Kidney tubule cell (primary cell): Measurements from ENCODE around the gene TKFC.
"Not testable (repeated sequence)": the region's sequence is repeated elsewhere in the genome, so short reads cannot be mapped to it uniquely, and the experiment has no call there.

Experiments
- DNase-seq: peaks from one replicate; pipeline ENCODE4 v3.0.0-alpha.2; 2018; ENCODE audit warnings: low spot score

Gene TKFC

DNA sequence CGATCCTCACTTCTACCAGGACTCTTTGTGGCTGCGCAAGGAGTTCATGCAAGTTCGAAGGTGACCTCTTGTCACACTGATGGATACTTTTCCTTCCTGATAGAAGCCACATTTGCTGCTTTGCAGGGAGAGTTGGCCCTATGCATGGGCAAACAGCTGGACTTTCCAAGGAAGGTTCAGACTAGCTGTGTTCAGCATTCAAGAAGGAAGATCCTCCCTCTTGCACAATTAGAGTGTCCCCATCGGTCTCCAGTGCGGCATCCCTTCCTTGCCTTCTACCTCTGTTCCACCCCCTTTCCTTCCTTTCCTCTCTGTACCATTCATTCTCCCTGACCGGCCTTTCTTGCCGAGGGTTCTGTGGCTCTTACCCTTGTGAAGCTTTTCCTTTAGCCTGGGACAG is 35.6 kb downstream of the TKFC start:
- DNase-seq: no peak

DNA sequence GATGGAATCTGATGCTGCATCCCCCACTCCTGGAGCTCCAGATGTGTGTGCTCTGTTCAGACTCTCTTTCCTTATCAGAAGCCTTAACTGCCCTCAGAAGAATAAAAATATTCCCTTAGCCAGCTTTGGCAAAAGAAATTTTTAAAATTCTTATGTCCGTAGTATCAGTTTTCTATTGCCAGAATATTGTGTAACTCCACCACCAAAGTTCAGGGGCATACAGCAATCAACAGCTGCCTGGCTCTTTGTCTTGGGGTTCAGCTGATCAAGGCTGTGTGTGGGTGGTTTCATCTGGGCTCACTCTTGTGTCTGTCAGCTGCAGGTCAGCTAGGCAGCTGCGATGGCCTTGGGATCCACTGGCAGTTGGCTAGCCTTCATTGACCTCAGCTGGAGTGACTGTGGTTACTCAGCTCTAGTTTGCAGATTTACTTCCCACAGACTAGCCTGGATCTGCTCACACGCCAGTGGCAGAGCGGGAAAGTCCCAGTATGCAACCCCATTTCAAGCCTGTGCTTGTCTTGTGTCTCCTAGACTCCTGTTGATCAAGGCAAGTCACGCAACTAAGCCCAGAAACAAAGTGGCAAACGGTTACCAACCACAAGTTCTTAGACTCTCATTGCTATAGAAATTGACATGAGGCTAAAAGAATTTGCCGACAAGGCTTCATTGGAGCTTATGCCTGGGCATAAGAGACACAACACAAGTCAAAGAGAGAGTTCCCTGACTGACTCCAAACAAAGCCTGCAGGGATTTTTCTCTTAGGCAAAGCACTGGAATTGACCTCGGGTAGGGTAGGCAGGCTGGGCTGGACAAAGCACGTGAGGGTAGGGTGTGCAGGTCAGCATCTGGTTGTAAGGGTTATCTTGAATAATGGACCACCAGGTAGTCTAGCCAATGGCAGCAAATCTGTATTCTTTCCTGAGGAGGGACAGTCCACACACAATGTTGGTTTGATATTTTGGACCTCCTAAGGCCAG is 36.6 kb downstream of the TKFC start:
- DNase-seq: peak; percentile 35

DNA sequence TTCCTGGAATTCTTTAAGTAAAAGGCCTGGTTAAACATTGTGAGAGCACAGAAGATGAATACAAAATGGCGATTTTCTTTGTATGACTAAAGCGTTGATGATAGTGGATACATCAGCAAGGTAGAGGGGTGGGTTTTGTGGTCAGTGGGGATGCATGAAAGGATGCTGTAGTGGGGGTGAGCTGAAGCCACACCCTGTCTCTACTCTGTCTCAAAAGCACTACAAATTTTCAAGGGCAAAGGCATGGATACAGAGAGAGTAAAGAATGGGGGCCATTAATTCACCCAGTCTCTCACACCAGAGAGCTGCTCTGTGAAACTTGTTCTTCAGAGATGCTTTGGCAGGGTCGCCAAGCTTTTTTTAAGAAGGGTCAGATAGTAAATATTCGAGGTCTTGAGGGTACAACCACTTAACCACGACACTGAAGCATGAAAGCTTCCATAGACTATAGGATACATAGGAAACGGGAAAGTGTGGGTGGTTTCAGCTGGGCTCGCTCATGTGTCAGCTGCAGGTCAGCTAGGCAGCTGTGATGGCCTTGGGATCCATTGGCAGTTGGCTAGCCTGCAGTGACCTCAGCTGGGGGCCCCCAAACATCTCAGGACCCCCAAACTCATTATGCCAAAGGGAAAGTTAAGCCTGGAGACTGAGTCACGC is 37.4 kb downstream of the TKFC start:
- DNase-seq: no peak

DNA sequence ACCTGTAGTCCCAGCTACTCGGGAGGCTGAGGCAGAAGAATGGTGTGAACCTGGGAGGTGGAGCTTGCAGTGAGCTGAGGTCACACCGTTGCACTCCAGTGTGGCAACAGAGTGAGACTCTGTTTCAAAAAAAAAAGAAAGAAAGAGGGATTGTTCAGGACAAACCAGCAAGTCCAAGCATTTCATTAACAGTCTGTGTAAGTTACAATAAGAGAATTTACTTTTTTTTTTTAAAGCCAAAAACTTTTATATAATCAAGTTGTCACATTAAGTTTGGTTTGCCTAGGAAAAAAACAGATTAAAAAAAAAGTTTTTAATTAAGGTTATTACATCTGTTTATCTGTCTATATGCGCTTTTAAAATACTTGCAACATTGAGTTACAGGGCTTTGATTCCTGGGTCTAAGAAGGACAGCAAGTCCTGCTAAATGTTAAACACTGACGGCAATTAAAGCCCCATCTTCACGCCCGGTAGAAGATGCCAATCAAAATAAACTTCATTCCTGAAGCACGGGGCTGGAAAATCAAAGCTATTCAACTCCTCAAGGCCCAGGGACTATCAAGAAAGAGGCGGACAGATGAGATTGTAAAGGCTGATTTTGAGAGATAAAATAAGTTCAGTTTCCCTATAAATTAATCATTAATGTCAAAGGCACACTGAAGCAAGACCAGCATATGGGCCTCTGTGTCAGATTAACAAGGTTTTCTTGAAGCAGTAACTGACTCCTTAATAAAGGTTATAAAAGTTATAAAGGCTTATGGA is 39.8 kb downstream of the TKFC start:
- no peak for DNase-seq

DNA sequence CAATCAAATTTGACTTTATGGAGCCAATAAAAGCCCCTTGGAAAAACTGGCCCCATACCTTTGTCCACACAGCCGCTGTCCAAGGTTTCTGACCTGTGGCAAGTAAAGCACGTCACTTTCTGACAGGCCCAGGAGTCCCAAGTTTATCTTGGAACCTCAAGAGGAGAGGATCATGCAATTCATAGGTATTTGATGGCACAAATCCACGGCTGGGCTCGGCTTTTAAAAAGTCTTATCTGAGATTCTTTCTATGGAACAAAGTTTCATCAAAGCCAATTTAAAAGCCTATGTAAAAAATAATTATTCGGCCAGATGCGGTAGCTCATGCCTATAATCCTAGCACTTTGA is 42.7 kb downstream of the TKFC start:
- DNase-seq: no peak

DNA sequence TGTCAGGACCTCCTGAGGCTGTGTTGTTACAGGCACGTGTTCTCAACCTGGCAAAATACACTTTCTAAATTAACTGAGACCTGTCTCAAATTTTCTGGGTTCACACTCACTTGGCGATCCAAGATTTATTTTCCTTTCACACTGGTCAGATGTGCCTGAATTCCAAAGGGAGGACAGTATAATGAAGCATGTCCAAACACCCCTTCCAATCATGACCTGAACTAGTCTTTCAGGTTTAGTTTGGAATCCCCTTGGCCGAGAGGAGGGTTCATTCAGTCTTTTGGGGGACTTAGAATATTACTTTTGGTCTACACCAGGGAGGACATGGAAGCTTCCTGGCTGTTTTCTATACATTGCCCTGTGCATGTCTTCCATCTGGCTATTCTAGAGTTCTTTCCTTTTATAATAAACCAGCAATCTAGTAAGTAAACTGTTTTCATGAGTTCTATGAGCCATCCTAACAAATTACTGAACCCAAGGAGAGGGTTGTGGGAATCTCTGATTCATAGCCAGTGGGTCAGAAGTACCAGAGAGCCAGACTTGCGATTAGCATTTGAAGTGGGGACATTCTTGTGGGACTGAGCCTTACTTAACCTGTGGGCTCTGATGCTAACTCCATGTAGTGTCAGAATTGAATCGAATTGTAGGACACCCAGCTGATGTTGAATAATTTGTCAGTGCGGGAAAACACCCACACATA is 44.6 kb downstream of the TKFC start:
- no peak for DNase-seq

DNA sequence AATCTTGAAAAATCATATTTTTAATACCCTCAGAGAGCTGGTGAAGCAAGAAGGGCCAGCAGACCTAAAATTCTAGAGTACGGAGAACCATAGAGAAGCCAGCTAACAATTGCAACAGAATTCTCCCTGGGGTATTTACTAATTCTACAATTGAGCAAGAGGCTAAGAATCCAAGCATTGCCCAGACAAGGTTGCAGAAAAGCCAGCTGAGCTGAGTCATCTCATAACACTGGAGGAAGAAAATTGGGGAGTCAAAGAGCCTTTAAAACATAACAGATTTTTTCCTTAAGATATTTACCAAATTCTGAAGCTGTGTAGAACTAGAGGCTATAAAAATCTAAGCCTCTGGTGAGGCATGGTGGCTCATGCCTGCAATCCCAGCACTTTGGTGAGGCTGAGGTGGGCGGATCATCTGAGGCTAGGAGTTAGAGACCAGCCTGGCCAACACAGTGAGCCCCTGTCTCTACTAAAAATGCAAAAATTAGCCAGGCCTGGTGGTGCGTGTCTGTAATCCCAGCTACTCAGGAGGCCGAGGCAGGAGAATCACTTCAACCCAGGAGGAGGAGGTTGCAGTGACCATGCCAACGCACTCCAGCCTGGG is 45.8 kb downstream of the TKFC start:
- DNase-seq: peak; percentile 58

DNA sequence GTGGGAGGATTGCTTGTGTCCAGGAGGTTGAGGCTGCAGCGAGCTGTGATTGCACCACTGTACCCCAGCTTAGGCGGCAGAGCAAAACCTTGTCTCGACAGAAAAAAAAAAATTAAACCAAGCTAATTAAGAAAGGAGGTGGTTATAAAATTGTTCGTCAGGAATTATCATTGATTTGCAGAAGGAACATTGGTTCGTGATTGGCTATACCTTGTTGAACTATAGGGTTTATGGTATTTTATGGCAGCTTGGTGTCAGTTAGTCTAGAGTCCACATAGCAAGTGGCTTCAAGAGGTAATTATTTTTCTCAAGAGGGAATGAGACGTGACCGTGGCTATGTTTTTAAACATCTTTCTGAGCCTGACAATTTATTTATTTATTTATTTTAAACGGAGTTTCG is 47.9 kb downstream of the TKFC start:
- DNase-seq: no peak

DNA sequence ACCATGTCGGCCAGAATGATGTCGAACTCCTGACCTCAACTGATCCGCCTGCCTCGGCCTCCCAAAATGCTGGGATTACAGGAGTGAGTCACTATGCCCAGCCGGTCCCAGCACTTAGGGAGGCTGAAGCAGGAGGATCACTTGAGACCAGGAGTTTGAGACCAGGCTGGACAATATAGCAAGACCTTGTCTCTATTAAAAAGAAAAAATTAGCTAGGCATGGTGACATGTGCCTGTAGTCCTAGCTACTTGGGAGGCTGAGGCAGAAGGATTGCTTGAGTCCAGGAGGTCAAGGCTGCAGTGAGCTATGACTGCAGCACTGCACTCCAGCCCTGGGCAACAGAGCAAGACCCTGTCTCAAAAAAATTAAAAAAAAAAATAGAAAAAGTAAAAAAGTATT is 50.8 kb downstream of the TKFC start:
- not testable (repeated sequence) for DNase-seq

DNA sequence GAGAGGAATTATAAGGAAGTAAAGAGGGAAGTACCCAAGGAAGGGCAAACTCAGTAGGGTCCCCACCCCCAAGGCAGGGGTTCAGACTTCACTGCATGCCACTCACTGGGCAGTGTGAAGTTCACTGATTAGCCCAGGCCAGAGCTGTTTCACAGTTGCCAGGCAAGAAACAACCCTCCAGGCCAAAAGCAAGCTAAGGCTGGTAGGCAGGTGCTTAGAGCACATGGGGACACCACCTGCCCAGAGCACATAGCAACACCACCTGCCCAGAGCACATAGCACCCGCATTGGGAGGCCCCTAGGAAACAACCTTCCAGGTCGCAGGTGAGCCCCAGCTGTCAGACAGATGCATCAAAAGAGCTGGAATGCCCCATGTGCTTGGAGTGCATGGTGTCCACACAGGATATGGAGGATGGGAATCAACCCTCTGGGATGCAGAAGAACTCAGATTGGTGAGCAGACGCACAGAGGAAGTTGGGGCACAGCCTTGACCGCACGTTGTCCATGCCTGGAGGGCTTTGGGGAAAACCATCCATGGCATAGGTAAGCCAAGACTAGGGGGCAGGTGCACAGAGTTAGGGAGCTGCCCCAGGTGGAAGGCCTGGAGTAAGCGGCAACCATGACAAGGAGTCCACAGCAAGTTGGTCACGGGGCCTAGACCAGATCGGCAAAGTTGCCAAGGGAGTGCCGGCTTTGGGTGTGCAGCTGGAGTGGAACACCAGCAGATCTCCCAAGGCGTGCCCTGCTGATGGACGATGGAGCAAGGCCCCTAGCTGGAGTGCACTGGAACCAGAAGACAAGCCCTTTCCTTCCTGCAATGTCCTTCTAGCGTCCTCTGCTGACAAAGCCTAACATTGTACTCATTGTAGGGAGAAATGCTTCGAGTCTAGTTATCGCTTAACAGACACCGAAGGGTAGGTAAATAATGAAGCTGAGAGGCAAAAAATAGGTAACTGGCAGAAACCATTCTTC is 51.5 kb downstream of the TKFC start:
- DNase-seq: no peak

DNA sequence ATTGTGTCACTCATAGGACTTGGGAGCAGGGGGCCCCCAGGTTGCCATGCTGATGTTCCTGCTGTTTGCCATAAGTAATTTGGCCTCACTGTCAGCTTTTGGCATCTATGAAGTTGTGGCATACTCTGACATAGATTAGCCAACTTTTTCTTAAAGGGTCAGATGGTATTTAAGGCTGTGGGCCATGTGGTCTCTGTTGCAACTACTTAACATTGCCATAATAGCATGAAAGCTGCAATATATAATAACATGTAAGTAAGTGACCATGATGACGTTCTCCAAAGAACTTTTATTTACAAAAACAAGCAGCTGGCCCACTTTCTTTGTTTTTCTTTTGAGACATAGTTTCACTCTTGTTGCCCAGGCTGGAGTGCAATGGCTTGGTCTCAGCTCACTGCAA is 57.1 kb downstream of the TKFC start:
- DNase-seq: no peak

DNA sequence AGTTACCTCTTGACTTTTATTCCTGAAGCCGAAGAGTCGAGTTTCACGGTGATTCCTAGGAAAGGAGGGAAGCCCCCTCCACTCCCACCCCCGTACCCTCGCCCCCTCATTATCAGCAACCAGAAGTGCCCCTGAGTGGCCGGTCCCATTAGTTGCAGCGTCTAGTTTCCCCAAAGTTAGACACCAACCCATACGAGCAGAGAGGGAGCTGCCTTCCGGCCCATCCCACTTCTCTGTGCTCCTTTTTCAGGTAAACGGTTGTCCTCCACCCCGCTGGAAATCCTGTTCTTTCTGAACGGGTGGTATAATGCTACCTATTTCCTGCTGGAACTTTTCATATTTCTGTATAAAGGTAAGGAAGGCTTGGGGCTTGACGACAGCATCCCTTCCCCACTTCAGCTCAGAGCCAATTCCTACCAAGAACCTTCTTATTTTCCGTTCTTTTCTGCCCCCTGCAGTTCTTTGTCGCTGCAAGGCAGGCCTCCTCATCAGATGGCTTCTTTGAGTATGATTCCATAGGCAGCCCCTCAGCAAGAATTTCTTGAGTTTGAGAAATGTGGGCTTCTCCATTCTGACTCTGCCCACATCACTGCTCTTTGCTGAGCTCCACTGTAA is 60.1 kb downstream of the TKFC start:
- peak; percentile 24 for DNase-seq
